Keratinocyte (primary cell): ENCODE measurements around the gene CCDC178. TPM values are rescaled to one million over a fixed set of nuclear protein-coding genes. Genes with fewer than 3 reads are reported as not detected.

Source experiments
- DNase-seq: peaks from one replicate; pipeline ENCODE4 v3.0.0-alpha.2; 2011; ENCODE audit warnings: low read depth, missing footprints, low spot score
- FAIRE-seq: peaks from 2 replicates; lab custom pipeline; 2011; peaks lifted over from hg19 to GRCh38; lab: Jason Lieb, UNC
- H2AFZ ChIP-seq: 2 replicates; pipeline ENCODE4 v1.6.0; 2012; ENCODE audit warnings: low read length, control low read depth, inconsistent platforms; ENCODE audit not compliant: control insufficient read depth
- H3K27ac ChIP-seq: 2 replicates; pipeline ENCODE4 v1.5.1; 2011; ENCODE audit warnings: low read length; ENCODE audit not compliant: control insufficient read depth, insufficient read depth
- H3K27me3 ChIP-seq: 3 replicates; pipeline ENCODE4 v1.6.0; 2011; ENCODE audit warnings: low read length; ENCODE audit not compliant: control insufficient read depth, insufficient read depth; ENCODE audit errors: extremely low read depth
- H3K36me3 ChIP-seq, 2 experiments: 2 replicates in 1 of 2; 3 replicates in 1 of 2; pipeline ENCODE4 v1.5.1; 2011; ENCODE audit warnings: low read length in 2 of 2, mild to moderate bottlenecking in 1 of 2; ENCODE audit not compliant: control insufficient read depth in 2 of 2, insufficient read depth in 2 of 2; ENCODE audit errors: extremely low read depth in 1 of 2
- H3K4me1 ChIP-seq: 3 replicates; pipeline ENCODE4 v1.5.1; 2011; ENCODE audit warnings: low read length; ENCODE audit not compliant: control insufficient read depth, insufficient read depth; ENCODE audit errors: extremely low read depth
- H3K4me2 ChIP-seq: 3 replicates; pipeline ENCODE4 v1.6.0; 2011; ENCODE audit warnings: low read depth, low read length; ENCODE audit not compliant: control insufficient read depth, insufficient read depth; ENCODE audit errors: extremely low read depth
- H3K4me3 ChIP-seq, 3 experiments: fragments of 200-600 bp in 1 of 3; sonication (generic) in 1 of 3; 2 replicates in 2 of 3; 3 replicates in 1 of 3; pipeline ENCODE4 v1.5.1; 2011 to 2016; ENCODE audit warnings: low read length in 3 of 3, mild to moderate bottlenecking in 3 of 3, control low read depth in 2 of 3, inconsistent platforms in 1 of 3, low read depth in 1 of 3, mixed read lengths in 1 of 3, mixed run types in 1 of 3, moderate library complexity in 1 of 3; ENCODE audit not compliant: control insufficient read depth in 2 of 3, insufficient read depth in 2 of 3; ENCODE audit errors: extremely low read depth in 1 of 3
- H3K79me2 ChIP-seq: 2 replicates; pipeline ENCODE4 v1.6.0; 2012; ENCODE audit warnings: low read length; ENCODE audit not compliant: control insufficient read depth, insufficient read depth
- H3K9ac ChIP-seq: 3 replicates; pipeline ENCODE4 v1.6.0; 2011; ENCODE audit warnings: low read length; ENCODE audit not compliant: control insufficient read depth, insufficient read depth; ENCODE audit errors: extremely low read depth
- H3K9me1 ChIP-seq: 3 replicates; pipeline ENCODE4 v1.6.0; 2011; ENCODE audit warnings: low read length; ENCODE audit not compliant: control insufficient read depth, insufficient read depth; ENCODE audit errors: extremely low read depth
- H3K9me3 ChIP-seq: 2 replicates; pipeline ENCODE4 v1.5.1; 2012; ENCODE audit warnings: low read depth, low read length; ENCODE audit not compliant: control insufficient read depth
- H4K20me1 ChIP-seq: 3 replicates; pipeline ENCODE4 v1.6.0; 2011; ENCODE audit warnings: low read length; ENCODE audit not compliant: control insufficient read depth, insufficient read depth; ENCODE audit errors: extremely low read depth
- CTCF ChIP-seq, 3 experiments: IDR thresholded peaks in 1 of 3; conservative IDR thresholded peaks in 1 of 3; optimal IDR thresholded peaks in 1 of 3; 2 replicates in 2 of 3; 3 replicates in 1 of 3; pipeline versions ENCODE3 to v1.5.1; 2011; ENCODE audit warnings: low read length in 3 of 3, mild to moderate bottlenecking in 3 of 3, moderate library complexity in 2 of 3, control low read depth in 1 of 3, inconsistent platforms in 1 of 3; ENCODE audit not compliant: insufficient read depth in 2 of 3; ENCODE audit errors: extremely low read depth in 1 of 3
- EZH2 ChIP-seq: IDR thresholded peaks from one replicate; pipeline ENCODE4 v1.6.1; 2012; ENCODE audit warnings: inconsistent platforms, mild to moderate bottlenecking, low read length, moderate library complexity
- dilution Hi-C: fragments of 300-500 bp; cut with MboI; formaldehyde crosslinking; loops from one replicate; pipeline ENCODE4 v1.7.0; 2020; ENCODE audit warnings: low sequenced_read_pairs; ENCODE audit not compliant: extremely low pct_ligation_motif_present
- polyA plus RNA-seq, 5 experiments: library from polyadenylated mRNA; depleted of rRNA in 3 of 5; stranded (reverse) in 3 of 5; stranded (forward) in 1 of 5; unstranded in 1 of 5; fragments of >200 nt; gene quantifications; 1 replicate in 1 of 5; 2 replicates in 3 of 5; 3 replicates in 1 of 5; pipeline versions ENCODE4 v1.2.1 to v1.2.3, GENCODE V29; 2011 to 2012; ENCODE audit warnings: missing spikeins in 2 of 5, low read depth in 1 of 5, low replicate concordance in 1 of 5

Gene CCDC178
- polyA plus RNA-seq, 1 donor (not counting 4 experiments of a cell fraction or from before 2014, with no cell fraction given): 0.14 TPM

GRCh38 chr18:33282709-33283333 is 157.7 kb downstream of the CCDC178 start:
- FAIRE-seq: no peak
- TF ChIP-seq CTCF (optimal IDR thresholded peaks at IDR 0.05 in 1 of 3, IDR thresholded peaks at IDR 0.05 in 1 of 3, conservative IDR thresholded peaks at IDR 0.05 in 1 of 3; ENCODE audit: extremely low read depth in 1 of 3, insufficient read depth in 2 of 3, low read length in 3 of 3) (no peak), EZH2 (no peak)
- no peaks in the 10 kb centered on the region for H4K20me1 ChIP-seq
- H3K4me2 ChIP-seq: no peak overlapping the region
- dilution Hi-C loops: no loop called here
- no peaks in the 10 kb centered on the region for H3K9me3 ChIP-seq
- no peaks in the 10 kb centered on the region for H3K9me1 ChIP-seq
- H3K27me3 ChIP-seq: no peaks in the 10 kb centered on the region
- H3K4me1 ChIP-seq: no peaks in the 10 kb centered on the region
- H3K36me3 ChIP-seq: no peaks in the 10 kb centered on the region
- H3K4me3 ChIP-seq: no peak overlapping the region
- H3K9ac ChIP-seq: no peak overlapping the region
- no peak for DNase-seq
- H3K27ac ChIP-seq: no peak overlapping the region
- no peak overlapping the region for H2AFZ ChIP-seq
- no peaks in the 10 kb centered on the region for H3K79me2 ChIP-seq

GRCh38 chr18:33282142-33282541 is 158.4 kb downstream of the CCDC178 start:
- no peaks in the 10 kb centered on the region for H3K4me1 ChIP-seq
- H3K4me3 ChIP-seq: no peak overlapping the region
- H3K27me3 ChIP-seq: no peaks in the 10 kb centered on the region
- dilution Hi-C loops: no loop called here
- H3K36me3 ChIP-seq: no peaks in the 10 kb centered on the region
- no peaks in the 10 kb centered on the region for H3K79me2 ChIP-seq
- H3K9me1 ChIP-seq: no peaks in the 10 kb centered on the region
- no peak overlapping the region for H3K4me2 ChIP-seq
- TF ChIP-seq CTCF (optimal IDR thresholded peaks at IDR 0.05 in 1 of 3, IDR thresholded peaks at IDR 0.05 in 1 of 3, conservative IDR thresholded peaks at IDR 0.05 in 1 of 3; ENCODE audit: extremely low read depth in 1 of 3, insufficient read depth in 2 of 3, low read length in 3 of 3) (no peak), EZH2 (no peak)
- H3K9ac ChIP-seq: no peak overlapping the region
- H3K9me3 ChIP-seq: no peaks in the 10 kb centered on the region
- FAIRE-seq (no peak), DNase-seq (no peak)
- no peaks in the 10 kb centered on the region for H4K20me1 ChIP-seq
- no peak overlapping the region for H2AFZ ChIP-seq
- no peak overlapping the region for H3K27ac ChIP-seq
